HT-29 (cell line): Measurements from ENCODE around the gene CBX1. TPM values are rescaled to one million over a fixed set of nuclear protein-coding genes. Genes with fewer than 3 reads are reported as not detected.
"Not testable (repeated sequence)": the region's sequence is repeated elsewhere in the genome, so short reads cannot be mapped to it uniquely, and the experiment has no call there.

ENCODE experiments used
- DNase-seq: peaks from one replicate; pipeline ENCODE4 v3.0.0-alpha.2; 2015; ENCODE audit warnings: low spot score
- total RNA-seq: library from RNA; depleted of rRNA; stranded (reverse); fragments of >200 nt; shearing (Covaris generic); gene quantifications from 2 replicates; pipeline ENCODE4 v1.2.3, GENCODE V29; 2014

CBX1 gene
- total RNA-seq, 1 experiment from 2014 or later = 33.8 TPM

DNA sequence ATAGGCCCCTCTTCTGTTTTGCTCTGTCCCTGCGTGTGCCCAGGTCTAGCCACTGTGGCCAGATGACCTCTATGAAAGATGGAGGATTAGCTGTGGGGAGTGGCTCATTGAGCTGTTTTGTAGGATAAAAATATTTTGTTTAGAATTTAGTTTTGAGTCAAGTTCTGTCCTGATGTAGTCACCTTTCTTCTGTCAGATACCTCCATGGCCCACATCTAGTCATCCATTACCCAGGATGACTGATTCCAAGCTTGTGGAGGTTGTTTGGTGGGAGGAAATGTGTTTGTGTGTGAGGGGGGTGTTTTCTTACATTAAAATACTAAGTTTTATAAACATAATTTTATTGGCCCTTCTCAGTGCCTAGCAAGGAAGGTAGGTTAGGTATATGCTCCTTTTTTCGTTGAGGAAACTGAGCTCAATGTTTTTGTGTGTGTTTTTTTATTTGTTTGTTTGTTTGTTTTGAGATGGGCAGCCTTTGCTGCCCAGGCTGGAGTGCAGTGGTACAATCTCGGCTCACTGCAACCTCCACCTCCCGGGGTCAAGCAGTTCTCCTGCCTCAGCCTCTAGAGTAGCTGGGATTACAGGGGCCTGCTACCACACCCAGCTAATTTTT is 22.6 kb upstream of the CBX1 start:
- no peak for DNase-seq

DNA sequence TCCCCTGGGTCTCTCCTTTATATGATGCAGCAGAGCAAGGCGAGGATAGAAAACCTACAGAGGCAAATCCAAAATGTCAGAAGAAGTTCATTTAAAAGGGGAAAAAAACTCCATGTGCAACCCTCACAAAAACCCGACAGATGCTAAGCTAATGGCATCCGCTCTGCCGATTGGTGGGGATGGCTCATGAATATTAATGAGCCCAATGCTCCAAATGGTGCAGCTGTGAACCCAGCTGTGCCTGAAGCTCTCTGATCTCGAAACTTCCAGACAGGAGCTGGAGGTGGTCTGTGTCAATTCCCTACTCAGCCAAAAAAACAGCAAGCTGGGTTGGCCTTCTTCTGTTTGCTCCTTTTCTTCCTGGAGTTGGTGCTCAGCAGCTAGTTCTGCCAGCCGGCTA is 21.8 kb upstream of the CBX1 start:
- DNase-seq = no peak

DNA sequence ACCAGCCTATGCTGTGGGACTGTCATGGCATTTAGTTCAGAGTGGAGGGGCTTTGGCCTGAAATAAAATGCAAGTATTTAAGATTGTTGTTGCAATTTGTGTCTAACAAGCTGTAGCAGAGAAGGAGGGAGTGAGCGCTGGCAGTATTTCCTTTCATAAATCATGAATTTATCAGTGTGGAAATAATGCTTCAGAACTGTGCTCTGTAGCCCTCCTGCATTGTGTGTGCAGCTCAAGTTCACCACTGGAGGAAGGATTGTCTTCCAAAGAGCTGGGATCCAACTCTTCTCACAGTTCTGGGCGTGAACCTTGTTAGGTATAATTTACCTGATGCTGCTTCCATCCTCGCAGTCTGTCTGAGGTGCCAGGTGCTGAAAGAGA is 21.4 kb upstream of the CBX1 start:
- no peak for DNase-seq

DNA sequence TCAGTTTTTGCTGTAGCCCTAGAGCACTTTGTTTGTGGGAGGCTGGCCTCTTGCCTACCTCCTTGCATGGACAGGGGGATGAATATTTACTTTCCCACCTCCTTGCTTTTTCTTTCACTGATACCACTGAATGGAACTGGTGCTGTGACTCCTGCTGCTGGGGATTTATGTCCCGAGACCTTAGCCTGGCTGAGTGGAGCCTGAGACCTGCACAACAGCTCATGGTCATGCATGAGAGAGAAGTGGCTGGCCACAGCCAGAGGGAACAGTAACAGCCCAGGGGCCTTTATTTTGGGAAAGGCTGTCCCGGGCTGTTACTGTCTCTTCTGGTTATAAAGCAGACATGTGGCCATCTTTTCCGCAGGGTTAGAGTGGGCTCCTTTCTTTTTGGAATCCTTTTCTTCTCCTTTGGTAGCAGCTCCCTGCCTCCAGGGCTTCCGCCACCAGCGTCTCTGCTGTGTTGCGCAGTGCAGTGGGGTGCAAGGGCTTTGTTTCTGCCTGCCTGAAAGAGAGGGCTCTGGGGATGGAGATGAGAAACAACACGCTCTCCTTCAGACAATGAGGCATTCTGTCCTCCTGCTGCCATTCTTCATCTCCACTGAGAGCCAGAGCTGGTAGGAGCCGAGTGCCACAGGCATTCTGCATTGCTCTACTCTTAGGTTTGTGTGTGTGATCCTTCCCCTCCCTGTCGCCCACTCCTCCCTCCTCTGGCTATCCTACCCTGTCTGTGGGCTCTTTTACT is 20.8 kb upstream of the CBX1 start:
- DNase-seq = no peak

DNA sequence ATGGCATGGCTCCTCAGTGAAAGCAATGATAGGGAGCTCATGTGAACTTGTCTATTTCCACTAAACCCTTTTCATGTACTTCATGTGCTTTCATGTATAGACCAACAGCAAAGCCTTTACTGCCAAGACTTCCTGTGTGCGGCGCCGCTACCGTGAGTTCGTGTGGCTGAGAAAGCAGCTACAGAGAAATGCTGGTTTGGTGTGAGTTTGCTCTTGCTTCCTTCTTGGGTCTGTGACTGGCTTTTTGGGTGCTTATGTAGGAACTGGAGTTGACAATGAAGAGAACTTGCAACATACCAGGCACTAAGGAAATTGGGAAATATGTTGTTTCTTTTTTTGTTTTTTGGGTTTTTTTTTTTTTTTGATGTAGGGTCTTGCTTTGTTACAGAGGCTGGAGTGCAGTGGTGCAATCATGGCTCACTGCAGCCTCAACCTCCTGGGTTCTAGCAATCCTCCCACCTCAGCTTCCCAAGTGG is 12.0 kb upstream of the CBX1 start:
- no peak for DNase-seq

DNA sequence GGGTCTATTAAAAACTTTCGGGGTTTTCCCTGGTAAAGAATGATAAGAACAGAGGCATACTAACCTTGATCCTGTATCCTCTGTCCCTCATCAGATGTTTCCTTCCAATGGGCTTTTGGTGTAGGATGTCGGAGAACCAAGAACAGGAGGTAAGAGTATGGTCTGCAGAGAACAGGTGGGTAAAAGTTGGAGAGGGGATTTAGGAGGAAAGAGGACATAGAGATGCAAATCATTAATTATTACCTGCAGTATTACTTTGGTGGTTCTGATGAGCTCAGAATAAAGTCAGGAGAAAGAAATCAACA is 10.6 kb upstream of the CBX1 start:
- DNase-seq = no peak

DNA sequence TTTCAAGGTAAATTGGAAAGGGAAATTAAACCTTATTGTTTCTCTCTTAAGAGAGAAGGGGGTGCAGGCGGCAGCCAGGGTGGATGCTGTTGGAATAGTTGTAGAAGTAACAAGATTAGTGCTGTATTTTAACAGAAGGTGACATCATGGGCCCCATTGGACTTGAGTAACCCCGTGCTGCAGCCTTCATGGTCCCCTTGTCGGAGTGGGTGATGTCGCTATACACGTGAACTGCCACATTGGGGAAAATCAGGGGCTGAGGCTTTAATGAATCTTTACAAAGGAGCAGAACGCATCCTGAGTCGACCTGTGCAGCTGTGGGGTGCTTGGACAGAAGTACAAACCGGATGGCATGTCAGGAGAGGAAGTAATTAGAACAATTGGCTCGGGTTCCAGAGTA is 9.5 kb upstream of the CBX1 start:
- DNase-seq = no peak

DNA sequence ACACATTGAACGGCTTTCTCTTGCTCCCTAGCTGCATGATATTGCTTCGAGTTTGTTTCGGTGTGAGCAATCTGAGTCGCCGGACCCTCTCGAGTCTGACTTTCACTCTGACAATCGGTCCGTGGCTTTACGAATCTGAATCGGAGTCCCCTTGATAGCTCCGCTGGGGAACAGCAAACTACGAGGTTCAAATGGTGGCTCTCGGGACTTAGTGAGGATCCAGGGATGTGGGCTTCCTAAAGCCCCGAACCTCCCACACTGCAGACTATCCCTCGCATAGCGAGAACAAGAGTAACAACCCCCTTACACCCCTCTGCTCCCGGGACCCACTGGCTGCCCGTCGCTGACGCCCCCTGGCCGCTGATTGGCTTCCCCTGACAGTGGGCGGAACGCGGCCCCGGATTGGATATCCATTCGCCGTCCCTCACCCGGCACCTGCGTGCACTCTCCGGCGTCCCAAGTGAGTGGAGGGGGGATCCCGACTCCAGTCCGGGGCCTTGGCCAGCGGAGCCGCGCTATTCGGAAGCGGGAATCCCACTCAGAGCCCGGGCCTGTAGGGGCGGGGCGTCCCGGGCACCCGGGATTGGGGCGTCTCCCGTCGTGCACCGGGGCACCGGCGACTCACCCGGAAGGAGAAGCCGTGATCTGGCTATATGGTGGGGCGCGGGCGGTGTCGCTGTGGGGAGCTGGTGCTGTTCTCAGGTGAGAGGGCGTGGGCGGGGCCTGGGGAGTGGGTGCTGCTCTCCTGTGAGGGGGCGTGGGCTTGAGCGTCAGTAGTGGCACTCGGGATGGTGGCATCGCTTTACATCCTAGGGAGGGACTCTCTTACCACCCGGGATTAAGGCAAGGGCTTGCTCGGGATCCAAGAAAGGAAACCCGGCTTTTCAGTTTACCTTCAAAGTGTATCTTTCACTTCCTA is 6.1 kb upstream of the CBX1 start, which contains the start of gene SNX11:
Gene SNX11, plus strand, starts transcription at position 630 of the 919 bp plus-strand sequence. CDS start 4,278 bp downstream, outside the sequence.
- DNase-seq = peak; percentile 91

DNA sequence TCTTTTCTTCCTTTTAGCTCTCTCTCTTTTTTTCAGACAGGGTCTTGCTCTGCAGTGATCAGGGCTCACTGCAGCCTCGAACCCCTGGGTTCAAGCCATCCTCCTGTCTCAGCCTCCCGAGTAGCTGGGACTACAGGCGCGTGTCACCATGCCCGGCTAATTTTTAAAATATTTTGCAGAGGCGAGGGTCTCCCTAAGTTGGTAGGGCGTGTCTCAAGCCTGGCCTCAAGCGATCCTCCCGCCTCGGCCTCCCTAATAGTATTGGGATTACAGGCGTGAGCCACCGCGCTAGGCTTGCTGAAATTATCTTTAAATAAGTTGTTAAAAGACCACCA is 5.5 kb upstream of the CBX1 start:
- no peak for DNase-seq

DNA sequence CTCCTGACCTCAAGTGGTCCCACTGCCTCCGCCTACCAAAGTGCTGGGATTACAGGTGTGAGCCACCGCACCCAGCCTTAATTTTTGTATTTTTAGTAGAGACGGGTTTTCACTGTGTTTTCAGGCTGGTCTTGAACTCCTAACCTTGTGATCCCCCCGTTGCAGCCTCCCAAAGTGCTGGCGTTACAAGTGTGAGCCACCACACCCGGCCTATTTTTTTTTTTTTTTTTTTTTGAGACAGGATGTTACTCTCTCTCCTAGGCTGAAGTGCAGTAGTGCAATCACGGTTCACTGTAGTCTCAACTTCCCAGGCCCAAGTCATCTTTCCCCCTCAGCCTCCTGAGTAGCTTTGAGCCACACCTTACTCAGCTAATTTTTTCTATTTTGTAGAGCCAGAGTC is 3.2 kb upstream of the CBX1 start:
- no peak for DNase-seq

DNA sequence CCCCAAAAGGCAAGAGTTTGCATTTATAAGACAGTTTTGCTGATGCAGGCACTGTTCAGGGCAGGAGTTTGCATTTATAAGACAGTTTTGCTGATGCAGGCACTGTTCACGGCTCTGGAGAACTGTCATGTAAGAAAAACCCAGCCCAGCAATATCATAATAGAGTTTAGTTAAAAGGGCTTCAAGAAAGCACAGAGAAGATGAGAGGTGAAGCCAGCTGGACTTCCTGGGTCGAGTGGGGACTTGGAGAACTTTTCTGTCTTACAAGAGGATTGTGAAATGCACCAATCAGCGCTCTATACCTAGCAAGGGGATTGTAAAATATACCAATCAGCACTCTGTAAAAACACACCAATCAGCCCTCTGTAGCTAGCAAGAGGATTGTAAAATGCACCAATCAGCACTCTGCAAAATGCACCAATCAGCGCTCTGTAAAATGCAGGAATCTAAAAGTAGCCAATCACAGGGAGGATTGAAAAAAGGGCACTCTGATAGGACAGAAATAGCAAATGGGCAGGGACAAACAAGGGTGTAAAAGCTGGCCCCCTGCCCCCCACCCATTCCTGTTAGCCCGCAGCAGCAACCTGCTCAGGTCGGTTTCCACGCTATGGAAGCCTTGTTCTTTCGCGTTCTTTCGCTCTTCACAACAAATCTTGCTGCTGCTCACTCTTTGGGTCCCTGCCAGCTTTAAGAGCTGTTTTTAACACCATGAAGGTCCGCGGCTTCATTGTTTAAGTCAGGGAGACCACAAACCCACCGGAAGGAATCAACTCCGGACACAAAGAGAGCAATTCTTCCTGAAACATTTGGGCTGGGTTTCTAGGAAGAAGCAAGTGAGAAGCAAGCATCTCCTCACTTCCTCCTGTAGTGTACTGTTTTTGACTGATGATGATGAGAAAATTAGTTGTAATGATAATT is 1.8 kb upstream of the CBX1 start:
- DNase-seq = no peak

DNA sequence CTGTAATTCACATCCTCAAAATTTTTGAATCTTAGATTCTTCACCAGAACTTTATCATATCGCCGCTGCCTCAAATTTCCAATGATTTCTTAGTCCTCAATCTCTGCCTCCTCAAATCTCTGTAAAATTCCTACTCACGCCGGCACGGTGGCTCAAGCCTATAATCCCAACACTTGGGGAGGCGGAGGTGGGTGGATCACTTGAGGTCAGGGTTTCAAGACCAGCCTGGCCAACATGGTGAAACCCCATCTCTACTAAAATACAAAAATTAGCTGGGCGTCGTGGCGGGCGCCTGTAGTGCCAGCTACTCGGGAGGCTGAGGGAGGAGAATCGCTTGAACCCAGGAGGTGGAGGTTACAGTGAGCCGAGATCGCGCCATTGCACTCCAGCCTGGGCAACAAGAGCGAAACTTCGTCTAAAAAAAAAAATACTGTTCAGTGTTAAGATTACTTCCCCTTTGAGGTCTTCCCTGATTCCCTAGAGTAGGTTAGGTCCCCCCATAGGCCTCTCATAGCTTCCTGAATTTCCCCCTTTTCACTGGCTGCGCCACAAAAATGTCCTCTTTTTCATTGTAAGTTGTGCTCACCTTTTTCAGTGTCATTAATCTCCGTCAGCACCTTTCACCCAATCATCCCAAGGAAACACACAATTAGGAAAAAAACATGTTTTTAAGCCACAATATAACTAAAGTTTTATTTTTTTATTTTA is 919 bp upstream of the CBX1 start:
- DNase-seq = no peak

DNA sequence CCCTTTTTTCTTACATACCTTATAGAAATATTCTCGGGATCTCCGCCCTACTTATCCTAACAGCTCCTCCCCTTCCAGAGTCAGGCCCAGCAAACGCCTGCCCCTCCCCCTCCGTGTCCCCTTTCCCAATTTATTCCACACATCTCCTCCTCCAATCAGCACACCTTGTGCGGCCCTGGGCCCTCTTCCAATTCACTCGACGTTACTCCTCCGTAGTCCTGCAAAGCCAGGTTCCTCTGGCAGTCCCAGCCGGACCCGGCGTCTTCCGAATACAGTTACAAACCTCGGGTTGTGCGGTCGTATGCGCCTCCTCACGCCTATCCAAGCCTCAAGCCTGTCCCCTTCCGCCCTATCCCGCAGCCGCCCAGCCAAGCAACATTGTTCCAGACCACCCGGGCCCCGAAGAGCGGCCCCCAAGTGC is 677 bp downstream of the CBX1 start:
- peak; percentile 63 for DNase-seq

DNA sequence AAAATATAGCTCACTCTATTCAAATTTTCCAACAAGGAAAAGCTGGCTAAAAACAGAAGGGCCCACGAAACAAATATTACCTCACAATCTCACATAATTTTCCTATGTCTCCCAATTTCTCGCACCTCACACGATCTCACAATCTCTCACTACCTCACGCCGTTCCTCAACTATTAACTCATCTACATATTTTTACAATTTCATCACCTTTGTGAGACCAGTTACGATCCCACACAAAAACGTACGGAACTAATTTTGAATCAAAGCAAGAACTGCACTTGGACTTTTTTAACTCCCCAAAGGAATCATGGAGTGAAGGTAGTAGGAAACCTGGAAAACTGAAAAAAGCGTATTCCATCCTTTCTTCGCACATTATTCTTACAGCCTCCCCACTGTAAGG is 1.1 kb downstream of the CBX1 start:
- no peak for DNase-seq

DNA sequence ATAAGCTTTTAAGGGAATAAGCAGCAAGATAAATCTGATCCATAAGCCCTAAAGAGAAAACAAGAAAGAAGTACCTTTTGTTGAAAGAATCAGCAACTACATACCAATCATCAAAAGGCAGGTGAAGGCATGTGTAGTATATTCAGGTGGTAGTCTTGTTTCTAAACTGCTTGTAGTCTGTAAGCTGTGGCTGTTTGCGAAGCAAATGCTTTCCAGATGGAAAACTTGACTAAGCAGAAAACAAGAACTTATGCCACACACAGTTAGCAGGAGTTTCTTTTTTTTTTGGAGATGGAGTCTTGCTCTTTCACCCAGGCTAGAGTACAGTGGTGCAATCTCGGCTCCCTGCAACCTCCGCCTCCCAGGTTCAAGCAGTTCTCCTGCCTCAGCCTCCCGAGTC is 5.7 kb downstream of the CBX1 start:
- DNase-seq = no peak

DNA sequence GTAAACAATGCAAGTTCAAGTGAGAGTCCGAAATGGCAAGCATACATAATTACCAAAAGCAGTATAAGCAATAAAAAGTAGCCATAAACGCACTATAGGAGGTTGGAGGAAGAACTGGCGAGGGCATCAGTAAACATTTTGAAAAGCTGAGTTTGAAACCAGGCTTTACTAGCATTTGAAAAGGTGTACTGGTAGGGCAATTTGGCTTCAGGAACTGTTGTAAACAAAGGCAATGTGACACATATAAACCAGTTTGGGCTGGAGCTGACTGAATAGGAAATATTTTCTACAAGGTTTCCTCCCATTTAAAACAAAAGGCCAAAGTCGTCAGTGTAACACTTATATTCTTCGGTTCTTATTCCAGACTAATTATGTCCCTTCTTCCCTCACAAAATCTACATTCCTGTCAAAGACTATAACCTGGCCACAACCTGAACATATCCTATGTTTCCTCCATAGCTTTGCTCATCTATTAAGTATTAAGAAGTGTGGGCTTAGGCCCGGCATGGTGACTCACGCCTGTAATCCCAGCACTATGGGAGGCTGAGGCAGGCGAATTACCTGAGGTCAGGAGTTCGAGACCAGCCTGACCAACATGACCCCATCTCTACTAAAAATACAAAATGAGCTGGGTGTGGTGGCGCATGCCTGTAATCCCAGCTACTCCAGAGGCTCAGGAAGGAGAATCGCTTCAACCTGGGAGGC is 7.8 kb downstream of the CBX1 start:
- no peak for DNase-seq

DNA sequence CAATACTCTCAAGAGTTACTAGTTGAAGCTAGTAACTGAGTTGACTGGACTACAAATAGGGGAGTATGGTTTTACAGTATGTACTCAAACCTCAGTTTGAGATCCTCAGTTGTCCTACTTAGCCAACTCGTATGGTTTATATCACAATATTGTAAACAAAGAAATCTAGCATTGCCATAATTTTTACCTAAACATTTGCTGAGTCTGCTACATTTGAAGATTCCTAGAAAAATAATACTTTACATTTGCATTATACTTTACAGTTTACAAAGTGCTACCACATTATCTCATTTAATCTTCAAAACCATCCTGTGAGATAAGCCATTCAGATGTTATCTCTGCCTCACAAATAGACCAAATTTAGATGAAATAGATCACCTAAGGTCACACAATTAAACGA is 16.3 kb downstream of the CBX1 start:
- DNase-seq = no peak

DNA sequence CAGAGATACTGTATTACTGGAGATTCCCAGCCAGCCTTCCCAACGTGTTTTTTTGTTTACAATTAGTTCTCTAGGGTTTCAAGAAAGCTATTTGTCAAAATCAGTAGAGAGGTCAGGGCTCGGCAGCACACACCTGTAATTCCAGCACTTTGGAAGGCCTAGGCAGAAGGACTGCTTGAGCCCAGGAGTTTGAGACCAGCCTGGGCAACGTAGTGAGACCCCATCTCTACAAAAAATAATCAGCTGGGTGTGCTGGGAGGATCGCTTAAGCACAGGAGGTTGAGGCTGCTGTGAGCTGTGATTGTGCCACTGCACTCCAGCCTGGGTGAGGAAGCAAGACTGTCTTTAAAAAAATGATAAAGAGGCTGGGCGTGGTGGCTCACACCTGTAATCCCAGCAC is 19.4 kb downstream of the CBX1 start:
- no peak for DNase-seq

DNA sequence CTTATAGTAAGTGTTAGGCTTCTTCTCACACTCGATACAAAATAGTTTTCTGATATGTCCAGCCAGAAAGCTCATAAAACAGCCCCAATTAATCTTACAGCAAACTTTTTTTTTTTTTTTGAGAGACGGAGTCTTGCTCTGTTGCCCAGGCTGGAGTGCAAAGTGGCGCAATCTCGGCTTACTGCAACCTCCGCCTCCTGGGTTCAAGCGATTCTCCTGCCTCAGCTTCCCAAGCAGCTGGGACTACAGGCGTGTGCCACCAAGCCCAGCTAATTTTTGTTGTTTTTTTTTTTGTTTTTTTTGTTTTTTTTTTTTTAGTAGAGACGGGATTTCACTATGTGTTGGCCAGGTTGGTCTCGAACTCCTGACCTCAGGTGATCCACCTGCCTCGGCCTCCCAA is 24.1 kb downstream of the CBX1 start:
- DNase-seq = not testable (repeated sequence)
